Measurements from ENCODE around the gene PACS1. TPM values are rescaled to one million over a fixed set of nuclear protein-coding genes. Genes with fewer than 3 reads are reported as not detected.

PACS1 gene
- polyA plus RNA-seq, 1 experiment = 27.1 TPM

DNA sequence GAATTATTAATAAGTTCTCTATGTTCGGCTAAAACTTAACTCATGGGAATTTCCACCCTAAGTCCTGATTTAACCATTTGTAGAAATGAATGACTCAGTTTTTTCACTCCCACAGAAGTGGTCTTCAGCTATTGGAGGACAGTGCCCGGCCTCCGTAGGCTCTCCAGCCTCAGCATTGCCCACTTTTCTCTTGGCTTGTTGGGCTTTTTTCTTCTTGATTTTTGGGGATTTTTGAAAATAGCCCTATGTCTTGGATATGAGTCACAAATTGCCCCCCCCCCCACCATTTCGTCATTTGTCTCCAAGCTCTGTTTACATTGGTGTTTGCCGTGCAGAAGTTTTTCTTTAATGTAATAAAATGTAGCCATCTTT is 66.7 kb downstream of the PACS1 start:
- DNase-seq (ENCODE audit: low read depth, low spot score) = no peak
- CTCF ChIA-PET = interaction anchor here (0.6 to 2.9 kb wide), 2 partner anchors 12 to 68 kb away, joined by 3 to 14 read pairs; no protein-coding TSS in a partner anchor
- no peaks in the 10 kb centered on the region for H3K27me3 ChIP-seq (ENCODE audit: control insufficient read depth, insufficient read depth, low read length)
- TF ChIP-seq, protein P1, sequence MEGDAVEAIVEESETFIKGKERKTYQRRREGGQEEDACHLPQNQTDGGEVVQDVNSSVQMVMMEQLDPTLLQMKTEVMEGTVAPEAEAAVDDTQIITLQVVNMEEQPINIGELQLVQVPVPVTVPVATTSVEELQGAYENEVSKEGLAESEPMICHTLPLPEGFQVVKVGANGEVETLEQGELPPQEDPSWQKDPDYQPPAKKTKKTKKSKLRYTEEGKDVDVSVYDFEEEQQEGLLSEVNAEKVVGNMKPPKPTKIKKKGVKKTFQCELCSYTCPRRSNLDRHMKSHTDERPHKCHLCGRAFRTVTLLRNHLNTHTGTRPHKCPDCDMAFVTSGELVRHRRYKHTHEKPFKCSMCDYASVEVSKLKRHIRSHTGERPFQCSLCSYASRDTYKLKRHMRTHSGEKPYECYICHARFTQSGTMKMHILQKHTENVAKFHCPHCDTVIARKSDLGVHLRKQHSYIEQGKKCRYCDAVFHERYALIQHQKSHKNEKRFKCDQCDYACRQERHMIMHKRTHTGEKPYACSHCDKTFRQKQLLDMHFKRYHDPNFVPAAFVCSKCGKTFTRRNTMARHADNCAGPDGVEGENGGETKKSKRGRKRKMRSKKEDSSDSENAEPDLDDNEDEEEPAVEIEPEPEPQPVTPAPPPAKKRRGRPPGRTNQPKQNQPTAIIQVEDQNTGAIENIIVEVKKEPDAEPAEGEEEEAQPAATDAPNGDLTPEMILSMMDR (IDR thresholded peaks at IDR 0.05; ENCODE audit: low read depth, low read length) = no peak
- POLR2A ChIA-PET = interaction anchor here (0.5 to 1.2 kb wide), 5 partner anchors 10 to 180 kb away, joined by 3 to 5 read pairs (median 4); partner anchors contain the start of gene CD248
- H3K27ac ChIP-seq (ENCODE audit: low read depth, low read length) = peak overlapping the region; percentile 73
- H3K4me3 ChIP-seq (ENCODE audit: low read depth, low read length) = no peak overlapping the region
- no peaks in the 10 kb centered on the region for H3K9me3 ChIP-seq (ENCODE audit: control insufficient read depth, insufficient read depth, low read length)

DNA sequence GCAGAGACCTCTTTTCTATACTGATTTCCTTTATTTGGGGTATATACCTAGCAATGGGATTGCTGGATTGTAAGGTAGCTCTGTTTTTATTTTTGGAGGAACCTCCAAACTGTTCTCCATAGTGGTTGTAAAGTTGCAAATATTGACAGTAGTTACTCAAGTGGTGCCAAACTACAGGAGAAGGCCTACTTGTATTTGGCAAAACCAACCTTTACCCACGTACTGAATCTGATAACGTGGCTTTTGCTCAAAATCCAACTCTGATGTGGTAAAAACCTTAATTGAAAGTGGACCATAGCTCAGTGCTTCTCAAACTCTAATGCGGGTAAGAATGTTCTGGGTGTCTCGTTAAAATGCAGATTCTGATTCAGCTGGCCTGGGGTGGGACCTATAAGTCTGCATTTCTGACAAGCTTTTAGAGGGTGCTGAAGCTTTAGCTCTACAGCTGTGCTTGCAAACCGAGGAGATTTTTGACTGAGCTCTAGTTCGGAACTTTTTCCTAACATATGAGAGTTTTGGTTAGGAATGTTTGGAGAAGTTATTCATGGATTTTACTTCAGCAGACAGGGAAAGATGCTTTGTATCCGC is 69.8 kb downstream of the PACS1 start:
- TF ChIP-seq, protein P1 (IDR thresholded peaks at IDR 0.05; ENCODE audit: low read depth, low read length) = no peak
- no peak overlapping the region for H3K4me3 ChIP-seq (ENCODE audit: low read depth, low read length)
- DNase-seq (ENCODE audit: low read depth, low spot score) = no peak
- POLR2A ChIA-PET = no interaction called here
- CTCF ChIA-PET = interaction anchor here (1.2 kb wide), 1 partner anchor 82 kb away, joined by 5 read pairs; no protein-coding TSS in a partner anchor
- no peak overlapping the region for H3K27ac ChIP-seq (ENCODE audit: low read depth, low read length)
- H3K9me3 ChIP-seq (ENCODE audit: control insufficient read depth, insufficient read depth, low read length) = no peaks in the 10 kb centered on the region
- no peaks in the 10 kb centered on the region for H3K27me3 ChIP-seq (ENCODE audit: control insufficient read depth, insufficient read depth, low read length)

GRCh38 chr11:66142370-66143263 is 72.5 kb downstream of the PACS1 start:
- Histone ChIP-seq H3K27ac (ENCODE audit: low read depth, low read length) (no peak overlapping the region), H3K9me3 (ENCODE audit: control insufficient read depth, insufficient read depth, low read length) (peaks cover 4% of the 10 kb centered on the region; the same call in 1 of the 2 replicates), H3K27me3 (ENCODE audit: control insufficient read depth, insufficient read depth, low read length) (no peaks in the 10 kb centered on the region), H3K4me3 (ENCODE audit: low read depth, low read length) (no peak overlapping the region)
- ChIA-PET POLR2A (no interaction called here), CTCF (interaction anchor here (0.6 kb wide), 2 partner anchors 86 to 247 kb away, joined by 3 read pairs; no protein-coding TSS in a partner anchor)
- TF ChIP-seq, protein P1 (IDR thresholded peaks at IDR 0.05; ENCODE audit: low read depth, low read length) = no peak
- DNase-seq (ENCODE audit: low read depth, low spot score) = no peak

DNA sequence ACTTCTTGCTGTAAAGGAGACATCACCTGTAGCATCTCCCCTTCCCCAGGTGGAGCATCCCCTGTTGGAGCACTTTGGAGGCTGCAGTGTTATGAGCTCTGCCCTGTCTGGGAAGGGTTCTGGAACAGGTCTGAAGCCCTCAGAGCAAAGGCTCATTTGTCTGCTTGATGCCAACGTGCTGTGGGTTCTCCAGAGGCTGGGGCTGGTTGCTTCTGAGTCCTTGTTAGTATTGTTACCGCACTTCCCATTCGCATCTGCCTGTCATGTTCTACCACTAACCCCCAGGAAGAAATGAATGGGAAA is 73.1 kb downstream of the PACS1 start:
- ChIA-PET POLR2A (no interaction called here), CTCF (no interaction called here)
- TF ChIP-seq, protein P1 (IDR thresholded peaks at IDR 0.05; ENCODE audit: low read depth, low read length) = no peak
- Histone ChIP-seq H3K4me3 (ENCODE audit: low read depth, low read length) (no peak overlapping the region), H3K27ac (ENCODE audit: low read depth, low read length) (no peak overlapping the region), H3K27me3 (ENCODE audit: control insufficient read depth, insufficient read depth, low read length) (no peaks in the 10 kb centered on the region), H3K9me3 (ENCODE audit: control insufficient read depth, insufficient read depth, low read length) (peaks cover 4% of the 10 kb centered on the region; the same call in 1 of the 2 replicates)
- DNase-seq (ENCODE audit: low read depth, low spot score) = no peak

Measured in AG04450 (cell line).